K562 (cell line): ENCODE results near the gene ATP8B4. TPM values are rescaled to one million over a fixed set of nuclear protein-coding genes. Genes with fewer than 3 reads are reported as not detected.
A peak's percentile ranks its signal among the peaks of the same experiment; 100 is the strongest.

Experiments
- CBFA2T2 ChIP-seq: fragments of 450-650 bp; conservative IDR thresholded peaks from 2 replicates; pipeline ENCODE4 v1.6.1; 2017; ENCODE audit warnings: mild to moderate bottlenecking
- CBFA2T3 ChIP-seq: fragments of 450-650 bp; IDR thresholded peaks from 2 replicates; pipeline ENCODE4 v1.6.1; 2017
- CEBPG ChIP-seq, 3 experiments: fragments of 200-800 bp in 1 of 3; sonication (Bioruptor generic) in 1 of 3; sonication (generic) in 1 of 3; formaldehyde crosslinking in 1 of 3; IDR thresholded peaks in 2 of 3; conservative IDR thresholded peaks in 1 of 3; 2 replicates each; pipeline versions ENCODE4 v1.6.1 to v1.8.0; 2016 to 2022; ENCODE audit warnings: missing compliant biosample characterization in 2 of 3, missing genetic modification characterization in 2 of 3, mild to moderate bottlenecking in 1 of 3, missing genetic modification reagents in 1 of 3
- DEAF1 ChIP-seq: fragments of 450-650 bp; formaldehyde crosslinking; IDR thresholded peaks from 2 replicates; pipeline ENCODE4 v1.4.0; 2020; ENCODE audit warnings: mild to moderate bottlenecking, moderate library complexity
- JUN ChIP-seq, 2 experiments: sonication (generic) in 1 of 2; formaldehyde crosslinking in 1 of 2; IDR thresholded peaks; 2 replicates each; pipeline versions ENCODE4 v1.6.1 to v1.8.0; 2012 to 2022; ENCODE audit warnings: borderline replicate concordance in 2 of 2, mild to moderate bottlenecking in 2 of 2, improper control_type of control experiment in 1 of 2, low read depth in 1 of 2, low read length in 1 of 2, missing genetic modification reagents in 1 of 2
- JUND ChIP-seq, 2 experiments: IDR thresholded peaks; 2 replicates in 1 of 2; 3 replicates in 1 of 2; pipeline ENCODE4 v1.6.1; 2011; ENCODE audit warnings: borderline replicate concordance in 2 of 2, low read depth in 2 of 2, low read length in 2 of 2, improper control_type of control experiment in 1 of 2, missing biosample characterization in 1 of 2, missing genetic modification characterization in 1 of 2, missing genetic modification reagents in 1 of 2
- MYBL2 ChIP-seq, 2 experiments: fragments of 450-650 bp in 1 of 2; sonication (generic) in 1 of 2; formaldehyde crosslinking in 1 of 2; IDR thresholded peaks; 2 replicates each; pipeline versions ENCODE4 v1.6.1 to v1.8.1; 2017 to 2022; ENCODE audit warnings: borderline replicate concordance in 1 of 2, inconsistent platforms in 1 of 2, low read depth in 1 of 2, mild to moderate bottlenecking in 1 of 2, missing genetic modification reagents in 1 of 2, moderate library complexity in 1 of 2
- OTX1 ChIP-seq: fragments of 450-650 bp; formaldehyde crosslinking; IDR thresholded peaks from 2 replicates; pipeline ENCODE4 v1.4.0; 2022; ENCODE audit warnings: mild to moderate bottlenecking
- PTRF ChIP-seq: fragments of 450-650 bp; IDR thresholded peaks from 2 replicates; pipeline ENCODE4 v1.6.1; 2016; ENCODE audit warnings: mild to moderate bottlenecking, missing genetic modification characterization, missing compliant biosample characterization
- ZNF143 ChIP-seq: sonication (generic); formaldehyde crosslinking; IDR thresholded peaks from 2 replicates; pipeline ENCODE4 v1.9.0; 2022; ENCODE audit warnings: mild to moderate bottlenecking, missing genetic modification reagents
- ZNF318 ChIP-seq, 2 experiments: fragments of 450-650 bp; IDR thresholded peaks; 2 replicates each; pipeline ENCODE4 v1.6.1; 2016; ENCODE audit warnings: mild to moderate bottlenecking in 2 of 2, borderline replicate concordance in 1 of 2, low read depth in 1 of 2, moderate library complexity in 1 of 2
- ZNF512 ChIP-seq: IDR thresholded peaks from 2 replicates; pipeline ENCODE4 v1.6.1; 2016; ENCODE audit warnings: missing genetic modification characterization, missing compliant biosample characterization
- ZNF583 ChIP-seq: fragments of 250-450 bp; sonication (Bioruptor Pico); IDR thresholded peaks from 2 replicates; pipeline ENCODE4 v1.4.0; 2020
- ZNF584 ChIP-seq: fragments of 200-800 bp; sonication (Bioruptor generic); IDR thresholded peaks from 2 replicates; pipeline ENCODE4 v1.6.1; 2016; ENCODE audit warnings: low read depth, mild to moderate bottlenecking, missing genetic modification characterization, missing compliant biosample characterization
- polyA plus RNA-seq, 8 experiments: library from polyadenylated mRNA; depleted of rRNA in 4 of 8; stranded (reverse) in 5 of 8; unstranded in 3 of 8; fragments of >200 nt; fragmentation: Nextera tagmentation in 2 of 8; fragmentation: Illumina TruSeq in 1 of 8; extraction: Ambion mirVana in 2 of 8; extraction: Trizol in 1 of 8; gene quantifications; 2 replicates each; pipeline versions ENCODE4 v1.2.1 to v1.2.3, GENCODE V29; 2011 to 2014; ENCODE audit warnings: inconsistent platforms in 1 of 8, missing spikeins in 1 of 8
- total RNA-seq, 7 experiments: library from RNA; depleted of rRNA in 6 of 7; stranded (reverse); fragments of >200 nt in 6 of 7; fragmentation: Illumina TruSeq in 2 of 7; extraction: Trizol in 2 of 7; gene quantifications; 2 replicates each; pipeline versions ENCODE4 v1.2.1 to v1.2.3, GENCODE V29; 2011 to 2021; ENCODE audit warnings: low replicate concordance in 1 of 7

The ATP8B4 gene
- total and polyA plus RNA-seq, 9 of the 15 experiments (the other 6 are each of a cell fraction or from before 2014, with no cell fraction given) = 0.14 to 2.5 (median 0.44) TPM

DNA sequence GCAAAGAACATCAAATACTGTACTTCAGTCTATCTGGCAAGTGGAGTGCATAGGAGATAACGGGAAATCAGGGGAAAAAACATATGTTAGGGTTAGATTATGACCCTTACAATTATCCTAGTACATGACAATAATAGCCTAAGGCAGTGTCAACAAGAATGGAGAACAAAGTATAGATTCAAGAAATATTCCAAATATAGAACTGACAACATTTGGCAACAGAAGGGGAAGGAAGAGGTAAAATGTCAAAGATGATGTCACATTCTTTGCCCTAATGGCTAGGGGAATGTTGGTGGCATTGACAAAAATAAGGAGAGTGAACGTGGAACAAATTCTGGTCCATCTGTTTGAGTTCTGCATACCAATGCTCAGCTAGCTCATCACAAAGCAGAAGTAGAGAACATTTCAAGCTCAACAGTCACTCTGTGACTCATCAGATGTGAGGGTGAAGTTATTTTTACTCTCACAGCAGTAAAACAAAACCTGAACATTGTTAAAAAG, 15.5 kb upstream of the ATP8B4 start (continued):
- TF ChIP-seq ZNF583 (CRISPR knock-in tag) (no peak), CBFA2T2 (peak; percentile 36; the same call in 1 of the 2 replicates), CBFA2T3 (peak; percentile 70), ZNF318 (IDR thresholded peaks at IDR 0.05; ENCODE audit: borderline replicate concordance in 1 of 2, low read depth in 1 of 2) (no peak), ZNF143 (CRISPR knock-in tag) (no peak), JUND (IDR thresholded peaks at IDR 0.05; ENCODE audit: borderline replicate concordance, low read depth, low read length) (peak; percentile 63), JUND (tag; IDR thresholded peaks at IDR 0.05; ENCODE audit: borderline replicate concordance, low read depth, low read length) (peak; percentile 80; the same call in 2 of the 3 replicates), ZNF584 (0 out of 2 replicates have a peak, but pooled peaks have one; percentile 34), ZNF512 (tag) (no peak), DEAF1 (CRISPR knock-in tag) (0 out of 2 replicates have a peak, but pooled peaks have one; percentile 22), PTRF (no peak), MYBL2 (IDR thresholded peaks at IDR 0.05; ENCODE audit: low read depth) (no peak), MYBL2 (CRISPR knock-in tag; IDR thresholded peaks at IDR 0.05; ENCODE audit: borderline replicate concordance) (no peak), OTX1 (CRISPR knock-in tag) (no peak), JUN (IDR thresholded peaks at IDR 0.05; ENCODE audit: borderline replicate concordance, low read depth, low read length) (peak; percentile 54; the same call in 1 of the 2 replicates), JUN (CRISPR knock-in tag; IDR thresholded peaks at IDR 0.05; ENCODE audit: borderline replicate concordance) (no peak), CEBPG (CRISPR knock-in tag; IDR thresholded peaks at IDR 0.05) (no peak), CEBPG (tag; conservative IDR thresholded peaks at IDR 0.05 in 1 of 2, IDR thresholded peaks at IDR 0.05 in 1 of 2) (0 out of 4 replicates have a peak, but pooled peaks of 1 of the 2 experiments have one; percentile 20)
